Endometrial microvascular endothelial cells (primary cell): ENCODE results near the gene ANGPTL5. TPM values are rescaled to one million over a fixed set of nuclear protein-coding genes. Genes with fewer than 3 reads are reported as not detected.

Experiments
- total RNA-seq: library from RNA; depleted of rRNA; stranded (reverse); fragments of >200 nt; gene quantifications from one replicate; pipeline ENCODE4 v1.2.3, GENCODE V29; 2015; ENCODE audit errors: inconsistent ontology term

Gene ANGPTL5
- total RNA-seq, 1 donor from 2014 or later = not detected

Other genes with a start within 250 kb of the ANGPTL5 start
- gene CEP126, start 1.5 kb downstream of the ANGPTL5 start, total RNA-seq = not detected
- not detected for gene CFAP300, start 130.9 kb upstream of the ANGPTL5 start, total RNA-seq
- 3.2 TPM for gene YAP1, start 193.9 kb upstream of the ANGPTL5 start, total RNA-seq